ENCODE results near the gene MYO5A.

Gene MYO5A

DNA sequence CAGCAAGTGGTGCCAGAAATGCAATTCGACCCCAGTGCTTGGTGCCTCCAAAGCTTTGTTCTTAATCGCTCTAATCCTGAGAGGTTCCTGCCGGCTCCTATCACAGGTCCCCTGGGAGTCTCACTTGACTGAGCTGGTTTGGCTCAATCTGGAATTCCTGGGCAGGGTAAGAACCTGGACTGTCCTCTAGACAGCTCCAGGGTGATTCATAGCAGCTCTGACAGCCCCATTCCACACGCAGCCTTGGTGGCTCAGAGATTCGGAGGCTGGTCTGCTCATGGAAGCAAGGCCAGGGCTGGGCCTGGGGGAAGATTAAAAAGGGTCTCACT, 271.0 kb downstream of the MYO5A start:
- peak; percentile 17 for DNase-seq (ENCODE audit: extremely low spot score)
- ChIA-PET CTCF (interaction anchor here (0.7 to 2.3 kb wide), 2 partner anchors 369 to 477 kb away, joined by 3 to 18 read pairs; no protein-coding TSS in a partner anchor), POLR2A (no interaction called here)
- no peak for TF ChIP-seq FOXM1 (IDR thresholded peaks at IDR 0.05; ENCODE audit: borderline replicate concordance)
- TF ChIP-seq TARDBP (IDR thresholded peaks at IDR 0.05), result no peak
- TF ChIP-seq ZNF384 (IDR thresholded peaks at IDR 0.05), result no peak
- no peak for TF ChIP-seq L3MBTL2 (conservative IDR thresholded peaks at IDR 0.05)
- no peak for TF ChIP-seq FOXK2 (IDR thresholded peaks at IDR 0.05)
- no peak for TF ChIP-seq HDGF (IDR thresholded peaks at IDR 0.05; ENCODE audit: borderline replicate concordance)
- no peak for TF ChIP-seq FOXA1 (IDR thresholded peaks at IDR 0.05)
- no peak for TF ChIP-seq LEF1 (IDR thresholded peaks at IDR 0.05; ENCODE audit: borderline replicate concordance)
